ENCODE results near the gene ITPK1. TPM values are rescaled to one million over a fixed set of nuclear protein-coding genes. Genes with fewer than 3 reads are reported as not detected.

The ITPK1 gene
- total and polyA plus RNA-seq, 8 donors = 17.8 to 46.3 (median 28.9) TPM

DNA sequence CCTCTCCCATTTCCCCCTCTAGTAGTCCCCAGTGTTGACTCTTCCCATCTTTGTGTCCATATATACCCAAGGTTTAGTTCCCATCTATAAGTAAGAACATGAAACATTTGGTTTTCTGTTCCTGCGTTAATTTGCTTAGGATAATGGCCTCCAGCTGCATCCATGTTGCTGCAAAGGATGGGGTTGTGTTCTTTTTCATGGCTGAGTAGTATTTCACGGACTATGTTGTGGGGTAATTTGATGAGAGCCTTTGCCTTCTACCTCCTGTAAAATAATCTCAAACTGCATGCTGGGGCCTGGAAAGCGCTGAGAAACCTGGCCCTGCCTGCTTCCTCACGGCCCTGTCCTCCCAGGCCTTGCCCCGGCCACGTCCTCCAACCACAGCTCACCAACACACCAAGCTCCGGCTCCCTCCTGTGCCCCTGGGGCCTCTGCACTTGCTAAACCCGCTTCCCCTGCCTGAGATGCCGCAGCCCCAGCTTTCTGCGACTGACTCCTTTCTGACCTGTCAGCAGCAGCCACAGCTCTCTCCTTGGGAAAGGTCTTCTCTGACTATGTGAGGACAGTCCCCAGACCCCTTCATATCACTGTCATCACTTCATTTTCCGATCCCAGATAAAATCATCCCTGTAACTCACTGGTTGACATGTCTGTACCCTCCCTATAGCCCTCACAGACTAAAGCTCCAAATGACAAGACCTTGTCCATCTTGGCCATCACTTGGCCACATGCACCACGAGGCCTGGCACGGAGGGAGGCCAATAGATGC, 19.8 kb downstream of the ITPK1 start:
- H3K4me1 ChIP-seq = peaks cover 5 to 59% (median 30%) of the 10 kb centered on the region in 4 donors
- DNase-seq = no peak
- intact Hi-C loops (cut with DNase I; ENCODE audit: low total_unique reads) = no loop called here

DNA sequence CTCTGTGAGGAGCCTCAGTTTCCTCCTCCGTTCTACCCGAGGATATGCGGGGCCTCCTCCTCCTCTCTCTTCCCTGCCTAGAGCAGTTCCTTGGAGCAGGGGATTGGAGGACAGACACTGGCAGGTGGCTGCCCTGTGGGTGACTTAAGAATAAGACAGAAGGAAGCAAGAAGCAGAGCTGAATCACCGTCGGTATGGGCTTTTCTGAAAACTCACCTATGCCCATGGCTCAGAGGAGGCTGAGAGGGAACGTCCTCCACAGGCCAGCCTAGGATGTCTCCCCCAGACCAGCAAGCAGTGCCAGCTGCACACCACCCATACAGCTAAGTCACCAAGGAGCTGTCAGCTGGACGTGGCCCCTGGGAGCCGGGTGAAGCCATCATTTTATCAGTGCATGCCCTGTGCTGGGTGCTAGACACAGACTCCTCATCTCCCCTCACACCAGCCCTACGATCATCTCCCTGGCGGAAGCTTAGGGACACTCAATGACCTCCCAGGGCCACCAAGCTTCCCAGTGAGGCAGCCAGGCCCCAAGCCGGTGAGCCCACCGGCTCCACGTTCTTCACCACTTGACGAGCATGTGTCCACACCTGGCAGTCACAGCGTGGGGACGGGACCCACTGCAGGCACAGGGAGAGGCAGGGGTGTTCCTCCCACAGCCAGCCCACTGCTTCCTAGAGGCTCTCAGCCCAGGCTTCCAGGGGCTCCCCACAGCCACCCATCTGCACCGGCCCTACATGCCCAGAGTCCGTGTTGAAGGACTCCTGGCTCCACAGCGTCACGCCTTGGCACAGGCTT, 21.4 kb downstream of the ITPK1 start:
- peaks cover 2 to 60% (median 32%) of the 10 kb centered on the region in 4 donors for H3K4me1 ChIP-seq
- H3K9me3 ChIP-seq = no peaks in the 10 kb centered on the region
- H3K4me3 ChIP-seq = no peak overlapping the region
- no peaks in the 10 kb centered on the region for H3K36me3 ChIP-seq
- H3K27ac ChIP-seq = no peak overlapping the region
- intact Hi-C loops (cut with DNase I; ENCODE audit: low total_unique reads) = no loop called here
- 91 to 95% (median 93%) methylated on average over 14 to 20 of the region's 20 CpGs for WGBS, 5 donors
- H3K27me3 ChIP-seq = no peaks in the 10 kb centered on the region
- no peak for DNase-seq
- TF ChIP-seq POLR2AphosphoS5 (IDR thresholded peaks at IDR 0.05) (no peak), EP300 (IDR thresholded peaks at IDR 0.05) (no peak), POLR2A (IDR thresholded peaks at IDR 0.05) (no peak)
- TF ChIP-seq, protein P1, sequence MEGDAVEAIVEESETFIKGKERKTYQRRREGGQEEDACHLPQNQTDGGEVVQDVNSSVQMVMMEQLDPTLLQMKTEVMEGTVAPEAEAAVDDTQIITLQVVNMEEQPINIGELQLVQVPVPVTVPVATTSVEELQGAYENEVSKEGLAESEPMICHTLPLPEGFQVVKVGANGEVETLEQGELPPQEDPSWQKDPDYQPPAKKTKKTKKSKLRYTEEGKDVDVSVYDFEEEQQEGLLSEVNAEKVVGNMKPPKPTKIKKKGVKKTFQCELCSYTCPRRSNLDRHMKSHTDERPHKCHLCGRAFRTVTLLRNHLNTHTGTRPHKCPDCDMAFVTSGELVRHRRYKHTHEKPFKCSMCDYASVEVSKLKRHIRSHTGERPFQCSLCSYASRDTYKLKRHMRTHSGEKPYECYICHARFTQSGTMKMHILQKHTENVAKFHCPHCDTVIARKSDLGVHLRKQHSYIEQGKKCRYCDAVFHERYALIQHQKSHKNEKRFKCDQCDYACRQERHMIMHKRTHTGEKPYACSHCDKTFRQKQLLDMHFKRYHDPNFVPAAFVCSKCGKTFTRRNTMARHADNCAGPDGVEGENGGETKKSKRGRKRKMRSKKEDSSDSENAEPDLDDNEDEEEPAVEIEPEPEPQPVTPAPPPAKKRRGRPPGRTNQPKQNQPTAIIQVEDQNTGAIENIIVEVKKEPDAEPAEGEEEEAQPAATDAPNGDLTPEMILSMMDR (IDR thresholded peaks at IDR 0.05) = no peak

More for the DNA sequence above, 19.8 kb downstream of the ITPK1 start:
- WGBS, 5 donors = 91 to 94% (median 93%) methylated on average over 13 of the region's 13 CpGs
- Histone ChIP-seq H3K27ac (no peak overlapping the region), H3K36me3 (no peaks in the 10 kb centered on the region), H3K9me3 (no peaks in the 10 kb centered on the region), H3K4me3 (no peak overlapping the region), H3K27me3 (no peaks in the 10 kb centered on the region)
- TF ChIP-seq POLR2AphosphoS5 (IDR thresholded peaks at IDR 0.05) = no peak

DNA sequence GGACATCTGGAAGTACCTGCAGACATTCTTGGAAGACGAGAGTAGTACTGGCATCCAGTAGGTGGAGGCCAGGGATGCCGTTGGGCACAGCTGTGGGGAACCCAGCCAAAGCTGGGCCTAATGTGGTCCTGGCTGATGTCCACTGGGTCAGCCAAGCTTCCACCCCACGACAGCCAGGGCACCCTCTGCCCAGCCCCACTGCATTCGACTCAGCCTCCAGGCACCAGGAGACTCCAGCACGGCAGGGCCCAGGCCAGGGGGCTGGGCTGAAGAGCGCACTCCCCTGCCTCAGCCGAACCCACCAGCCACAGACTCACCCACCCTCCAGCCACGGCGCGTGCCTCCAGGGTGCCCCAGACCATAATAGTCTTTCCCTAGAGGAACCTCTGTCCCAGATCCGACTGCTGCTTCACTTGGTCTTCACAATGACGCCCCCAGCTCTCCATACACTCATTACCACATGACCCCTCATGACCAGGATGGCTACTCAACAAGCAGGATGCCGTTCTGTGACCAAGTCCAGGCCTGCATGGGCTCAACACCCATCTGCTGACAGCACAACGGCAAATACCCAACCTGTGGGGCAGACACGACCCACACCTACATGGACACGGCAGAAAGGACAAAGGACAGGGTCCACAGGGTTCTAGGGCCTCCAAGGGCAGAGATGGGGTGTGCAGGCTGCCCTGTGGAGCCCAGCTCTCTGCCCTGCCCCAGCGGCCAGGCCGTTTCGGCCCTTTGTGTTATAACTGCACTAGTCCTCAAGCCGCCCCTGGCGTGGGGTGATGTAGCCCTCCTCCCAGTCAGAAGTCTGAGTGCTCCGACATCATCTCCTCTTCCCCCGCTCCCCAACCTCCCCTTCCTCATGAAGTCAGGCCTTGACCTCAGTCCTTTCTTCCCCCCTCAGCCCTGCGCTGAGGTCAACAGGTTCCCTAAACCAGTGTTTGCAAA, 22.8 kb downstream of the ITPK1 start:
- Histone ChIP-seq H3K36me3 (no peaks in the 10 kb centered on the region), H3K27ac (peak overlapping the region in 1 of 5 donors; percentile 2), H3K9me3 (no peaks in the 10 kb centered on the region), H3K4me1 (peaks cover 0 to 59% (median 30%) of the 10 kb centered on the region in 4 donors), H3K4me3 (no peak overlapping the region), H3K27me3 (no peaks in the 10 kb centered on the region)
- intact Hi-C loops (cut with DNase I; ENCODE audit: low total_unique reads) = no loop called here
- no peak for DNase-seq
- 82 to 93% (median 89%) methylated on average over 21 to 24 of the region's 24 CpGs for WGBS, 5 donors
- no peak for TF ChIP-seq POLR2A (IDR thresholded peaks at IDR 0.05)
- TF ChIP-seq POLR2AphosphoS5 (IDR thresholded peaks at IDR 0.05) = no peak
- no peak for TF ChIP-seq EP300 (IDR thresholded peaks at IDR 0.05)
- TF ChIP-seq, protein P1 (IDR thresholded peaks at IDR 0.05) = no peak

DNA sequence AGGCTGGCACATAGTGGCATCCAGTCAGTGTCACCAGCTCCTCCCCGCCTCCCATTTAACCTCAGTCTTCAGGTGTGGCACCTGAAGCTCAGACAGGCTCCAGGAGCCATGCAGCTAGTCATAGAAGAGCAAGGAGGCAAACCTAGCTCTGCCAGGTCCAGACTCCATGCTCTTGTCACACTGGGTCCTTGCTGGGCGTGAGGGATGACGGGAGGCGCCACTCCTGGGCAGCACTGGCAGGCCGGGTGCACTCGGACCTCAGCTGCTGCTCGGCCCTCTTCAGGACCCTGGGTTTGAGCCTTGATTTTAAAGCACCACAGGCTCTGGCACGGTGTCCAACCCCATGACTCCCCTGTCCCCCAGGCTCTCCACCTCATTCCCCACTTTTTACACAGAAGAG, 24.1 kb downstream of the ITPK1 start:
- no peak overlapping the region for H3K4me3 ChIP-seq
- H3K36me3 ChIP-seq = no peaks in the 10 kb centered on the region
- TF ChIP-seq POLR2A (IDR thresholded peaks at IDR 0.05) = no peak
- TF ChIP-seq EP300 (IDR thresholded peaks at IDR 0.05) = no peak
- no peak for TF ChIP-seq POLR2AphosphoS5 (IDR thresholded peaks at IDR 0.05)
- H3K27ac ChIP-seq = peak overlapping the region in 2 of 5 donors; percentile 32 to 37
- H3K27me3 ChIP-seq = no peaks in the 10 kb centered on the region
- DNase-seq = no peak
- intact Hi-C loops (cut with DNase I; ENCODE audit: low total_unique reads) = no loop called here
- WGBS, 5 donors = 93 to 96% (median 94%) methylated on average over 7 to 8 of the region's 8 CpGs
- H3K4me1 ChIP-seq = peaks cover 0 to 48% (median 28%) of the 10 kb centered on the region in 4 donors
- H3K9me3 ChIP-seq = no peaks in the 10 kb centered on the region

Data from stomach (tissue), 9 donors.